HL-60 (cell line): ENCODE results near the gene METTL9.

Experiments used
- CTCF ChIP-seq: IDR thresholded peaks from one replicate; pipeline ENCODE4 v1.5.1; 2011; ENCODE audit warnings: low read length, control low read depth, inconsistent platforms; ENCODE audit not compliant: insufficient read depth
- REST ChIP-seq: IDR thresholded peaks from 2 replicates; pipeline ENCODE4 v1.6.1; 2012; ENCODE audit warnings: low read depth; ENCODE audit not compliant: insufficient replicate concordance

GRCh38 chr16:21638573-21638975 is 39.2 kb downstream of the METTL9 start:
- TF ChIP-seq CTCF (no peak), REST (no peak)
